HCT116 (cell line): Measurements from ENCODE around the gene CIZ1. TPM values are rescaled to one million over a fixed set of nuclear protein-coding genes. Genes with fewer than 3 reads are reported as not detected.

Experiments used
- ATAC-seq: fragments of 200-7000 bp; cut with Tn5 transposase; 2 replicates; pipeline ENCODE4 v1.9.1; 2020; ENCODE audit warnings: mild to moderate bottlenecking, moderate library complexity
- BruUV-seq: library from RNA; stranded (reverse); fragments of 400-500 nt; replicated peaks from 2 replicates; lab custom pipeline; 2021; lab: Mats Ljungman, UMichigan
- CTCF ChIA-PET: fragments of 300-600 bp; sonication (Branson Sonifier 250); formaldehyde crosslinking; loops from one replicate; lab custom pipeline; 2021; ENCODE audit warnings: antibody characterized with exemption; lab: Charles Lee
- POLR2A ChIA-PET: fragments of 300-600, 350-600 bp; sonication (Branson Sonifier 250); formaldehyde crosslinking; loops from one replicate; lab custom pipeline; 2021; ENCODE audit warnings: antibody characterized with exemption; lab: Charles Lee
- RAD21 ChIA-PET, 2 experiments: fragments of 300-600 bp; sonication (Branson Sonifier 250); formaldehyde crosslinking; loops; one replicate each; lab custom pipeline; 2023; ENCODE audit warnings: low total read pairs in 2 of 2; ENCODE audit not compliant: uncharacterized antibody in 2 of 2, unreplicated experiment in 2 of 2, low non-redundant PET in 1 of 2; lab: Charles Lee
- DNase-seq: peaks from one replicate; pipeline ENCODE4 v3.0.0-alpha.2; 2010; ENCODE audit warnings: low read depth, low spot score
- H2AFZ ChIP-seq: fragments of 200-600 bp; shearing (Covaris generic), sonication (generic); 2 replicates; pipeline ENCODE4 v1.6.1; 2017; ENCODE audit warnings: low read depth, mixed run types, mixed read lengths, antibody characterized with exemption, low read length; ENCODE audit not compliant: poor library complexity, severe bottlenecking
- H3K27ac ChIP-seq: 2 replicates; pipeline ENCODE4 v1.5.1; 2012; ENCODE audit warnings: low read depth, low read length
- H3K27me3 ChIP-seq: fragments of 200-600 bp; sonication (generic); 2 replicates; pipeline ENCODE4 v1.6.1; 2016; ENCODE audit warnings: mixed run types, low read length, mixed read lengths; ENCODE audit not compliant: insufficient read depth
- H3K36me3 ChIP-seq, 2 experiments: fragments of 200-500 bp in 1 of 2; fragments of 200-600 bp in 1 of 2; sonication (Bioruptor generic) in 1 of 2; sonication (generic) in 1 of 2; 2 replicates each; pipeline versions ENCODE4 v1.5.1 to v1.6.1; 2014 to 2016; ENCODE audit warnings: low read length in 2 of 2, inconsistent platforms in 1 of 2, mixed read lengths in 1 of 2, mixed run types in 1 of 2; ENCODE audit not compliant: insufficient read depth in 2 of 2, control insufficient read depth in 1 of 2
- H3K4me1 ChIP-seq, 2 experiments: fragments of 200-600 bp in 1 of 2; sonication (generic) in 1 of 2; 2 replicates each; pipeline versions ENCODE4 v1.5.1 to v1.6.1; 2012 to 2017; ENCODE audit warnings: low read length in 2 of 2, inconsistent platforms in 1 of 2, mild to moderate bottlenecking in 1 of 2, mixed read lengths in 1 of 2, mixed run types in 1 of 2, moderate library complexity in 1 of 2; ENCODE audit not compliant: insufficient read depth in 2 of 2, control insufficient read depth in 1 of 2
- H3K4me2 ChIP-seq: fragments of 200-600 bp; sonication (generic); 2 replicates; pipeline ENCODE4 v1.6.1; 2017; ENCODE audit warnings: mixed run types, low read length, mixed read lengths
- H3K4me3 ChIP-seq, 2 experiments: fragments of 200-600 bp in 1 of 2; sonication (generic) in 1 of 2; replicated peaks in 1 of 2; 2 replicates each; pipeline ENCODE4 v1.5.1; 2011 to 2016; ENCODE audit warnings: low read length in 2 of 2, control low read depth in 1 of 2, low read depth in 1 of 2, mild to moderate bottlenecking in 1 of 2, mixed read lengths in 1 of 2, mixed run types in 1 of 2
- H3K79me2 ChIP-seq: fragments of 200-600 bp; sonication (generic); 2 replicates; pipeline ENCODE4 v1.6.1; 2017; ENCODE audit warnings: mild to moderate bottlenecking, mixed run types, low read length, moderate library complexity, mixed read lengths; ENCODE audit not compliant: insufficient read depth
- H3K9ac ChIP-seq: fragments of 200-600 bp; sonication (generic); 2 replicates; pipeline ENCODE4 v1.6.1; 2016; ENCODE audit warnings: low read length, mixed read lengths
- H3K9me2 ChIP-seq: fragments of 200-600 bp; sonication (generic), shearing (Covaris generic); 2 replicates; pipeline ENCODE4 v1.6.1; 2017; ENCODE audit warnings: mixed run types, mild to moderate bottlenecking, moderate library complexity; ENCODE audit not compliant: insufficient read depth
- H3K9me3 ChIP-seq, 2 experiments: fragments of 200-500 bp in 1 of 2; fragments of 200-600 bp in 1 of 2; sonication (Bioruptor generic) in 1 of 2; sonication (generic) in 1 of 2; 2 replicates each; pipeline ENCODE4 v1.6.1; 2014 to 2017; ENCODE audit warnings: low read length in 2 of 2, mixed read lengths in 2 of 2, inconsistent platforms in 1 of 2, low read depth in 1 of 2, mild to moderate bottlenecking in 1 of 2, mixed run types in 1 of 2, moderate library complexity in 1 of 2; ENCODE audit not compliant: control insufficient read depth in 1 of 2, insufficient read depth in 1 of 2
- H4K20me1 ChIP-seq: fragments of 200-600 bp; sonication (generic), shearing (Covaris generic); 2 replicates; pipeline ENCODE4 v1.6.1; 2017; ENCODE audit warnings: mixed run types, mild to moderate bottlenecking, moderate library complexity; ENCODE audit not compliant: insufficient read depth
- CEBPB ChIP-seq: IDR thresholded peaks from 2 replicates; pipeline ENCODE4 v1.6.1; 2012; ENCODE audit warnings: low read depth
- EGR1 ChIP-seq: IDR thresholded peaks from 2 replicates; pipeline ENCODE4 v1.6.1; 2012; ENCODE audit warnings: low read depth
- ELF1 ChIP-seq: IDR thresholded peaks from 2 replicates; pipeline ENCODE4 v1.6.1; 2012; ENCODE audit warnings: low read depth, borderline replicate concordance
- JUND ChIP-seq: IDR thresholded peaks from 2 replicates; pipeline ENCODE4 v1.6.1; 2012
- POLR2AphosphoS5 ChIP-seq: IDR thresholded peaks from 2 replicates; pipeline ENCODE4 v1.6.1; 2011; ENCODE audit warnings: mild to moderate bottlenecking, low read depth, low read length, moderate library complexity
- RAD21 ChIP-seq: IDR thresholded peaks from 2 replicates; pipeline ENCODE4 v1.6.1; 2012; ENCODE audit warnings: low read depth, mild to moderate bottlenecking
- intact Hi-C: fragments of 100-400 bp; cut with micrococcal nuclease; formaldehyde crosslinking; loops from 2 replicates; pipeline ENCODE4 v1.10.0; 2022
- total RNA-seq: library from RNA; stranded (reverse); gene quantifications from one replicate; pipeline ENCODE4 v1.2.1, GENCODE V29; 2021; ENCODE audit not compliant: unreplicated experiment
- TF ChIP-seq, protein P1 (sequence below): IDR thresholded peaks from 2 replicates; pipeline ENCODE4 v1.6.1; 2012; ENCODE audit warnings: low read depth
- TF ChIP-seq, protein P2 (sequence below): IDR thresholded peaks from 2 replicates; pipeline ENCODE4 v1.6.1; 2011; ENCODE audit warnings: mild to moderate bottlenecking, low read length, moderate library complexity; ENCODE audit not compliant: insufficient replicate concordance; ENCODE audit errors: extremely low read depth
- TF ChIP-seq, protein P3 (sequence below), 3 experiments: fragments of 200-600 bp in 1 of 3; sonication (generic) in 1 of 3; IDR thresholded peaks in 2 of 3; conservative IDR thresholded peaks in 1 of 3; 2 replicates each; pipeline ENCODE4 v1.5.1; 2012 to 2017; ENCODE audit warnings: low read depth in 2 of 3, low read length in 2 of 3, antibody characterized with exemption in 1 of 3, borderline replicate concordance in 1 of 3, control low read depth in 1 of 3, mild to moderate bottlenecking in 1 of 3, mixed read lengths in 1 of 3, mixed run types in 1 of 3, moderate library complexity in 1 of 3; ENCODE audit not compliant: insufficient read depth in 1 of 3

The CIZ1 gene
- total RNA-seq, 1 experiment from 2014 or later = 144 TPM

DNA sequence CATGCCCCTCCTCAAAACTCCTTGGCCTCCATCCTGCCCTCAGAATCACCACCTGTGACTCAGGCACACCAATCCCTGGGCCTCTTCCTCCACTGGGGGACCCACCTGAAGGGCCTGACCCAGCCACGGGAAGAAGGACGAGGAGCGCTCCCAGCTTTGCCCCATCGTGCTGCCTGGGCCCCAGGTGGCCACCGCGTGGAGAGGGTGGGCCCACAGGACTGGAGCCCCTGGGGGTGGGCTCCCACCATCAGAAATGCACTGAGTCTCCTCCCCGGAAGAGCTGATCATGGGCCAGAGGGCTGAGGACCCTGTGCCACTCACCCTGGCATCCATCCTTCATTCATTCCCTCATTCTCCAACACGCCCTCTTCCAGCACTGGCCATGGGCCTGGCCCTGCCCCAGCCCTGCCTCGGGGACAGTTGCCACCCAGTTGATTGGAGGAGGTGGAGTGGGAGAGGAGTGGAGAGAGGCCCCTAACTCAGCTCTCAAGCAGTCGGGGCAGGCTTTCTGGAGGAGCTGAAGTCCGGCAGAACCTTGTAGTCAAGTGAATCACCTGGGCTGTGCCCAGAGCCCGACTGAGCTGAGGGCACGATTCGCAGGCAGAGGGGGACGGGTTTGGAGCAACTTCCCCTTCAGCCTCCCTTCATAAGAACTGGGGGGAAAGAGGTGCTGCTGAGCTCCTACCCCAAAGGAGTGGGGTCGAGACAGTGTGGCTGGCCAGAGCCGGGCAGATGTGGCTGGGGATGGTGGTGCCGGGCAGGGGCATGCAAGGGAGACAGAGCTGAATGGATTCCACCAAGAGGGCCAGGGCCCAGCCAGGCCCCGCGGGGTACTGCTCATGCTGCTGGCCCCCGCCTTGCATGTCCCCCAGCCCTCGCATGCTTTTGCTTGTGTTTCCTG is 41.4 kb upstream of the CIZ1 start:
- DNase-seq (no peak), ATAC-seq (0 out of 2 replicates have a peak, but pooled peaks have one; percentile 30)
- BruUV-seq = no TSS peak
- H3K36me3 ChIP-seq = no peaks in the 10 kb centered on the region
- no peaks in the 10 kb centered on the region for H4K20me1 ChIP-seq
- RAD21 ChIA-PET = no interaction called here
- H3K79me2 ChIP-seq = no peaks in the 10 kb centered on the region
- H3K9me3 ChIP-seq = no peaks in the 10 kb centered on the region
- intact Hi-C loops = no loop called here
- no peak overlapping the region for H3K4me3 ChIP-seq
- H2AFZ ChIP-seq = no peak overlapping the region
- POLR2A ChIA-PET = no interaction called here
- no peak overlapping the region for H3K4me2 ChIP-seq
- CTCF ChIA-PET = no interaction called here
- H3K4me1 ChIP-seq = no peaks in the 10 kb centered on the region
- H3K27ac ChIP-seq = no peak overlapping the region
- no peaks in the 10 kb centered on the region for H3K9me2 ChIP-seq
- TF ChIP-seq RAD21 = no peak
- no peak for TF ChIP-seq EGR1
- no peak for TF ChIP-seq CEBPB
- TF ChIP-seq, protein P1, sequence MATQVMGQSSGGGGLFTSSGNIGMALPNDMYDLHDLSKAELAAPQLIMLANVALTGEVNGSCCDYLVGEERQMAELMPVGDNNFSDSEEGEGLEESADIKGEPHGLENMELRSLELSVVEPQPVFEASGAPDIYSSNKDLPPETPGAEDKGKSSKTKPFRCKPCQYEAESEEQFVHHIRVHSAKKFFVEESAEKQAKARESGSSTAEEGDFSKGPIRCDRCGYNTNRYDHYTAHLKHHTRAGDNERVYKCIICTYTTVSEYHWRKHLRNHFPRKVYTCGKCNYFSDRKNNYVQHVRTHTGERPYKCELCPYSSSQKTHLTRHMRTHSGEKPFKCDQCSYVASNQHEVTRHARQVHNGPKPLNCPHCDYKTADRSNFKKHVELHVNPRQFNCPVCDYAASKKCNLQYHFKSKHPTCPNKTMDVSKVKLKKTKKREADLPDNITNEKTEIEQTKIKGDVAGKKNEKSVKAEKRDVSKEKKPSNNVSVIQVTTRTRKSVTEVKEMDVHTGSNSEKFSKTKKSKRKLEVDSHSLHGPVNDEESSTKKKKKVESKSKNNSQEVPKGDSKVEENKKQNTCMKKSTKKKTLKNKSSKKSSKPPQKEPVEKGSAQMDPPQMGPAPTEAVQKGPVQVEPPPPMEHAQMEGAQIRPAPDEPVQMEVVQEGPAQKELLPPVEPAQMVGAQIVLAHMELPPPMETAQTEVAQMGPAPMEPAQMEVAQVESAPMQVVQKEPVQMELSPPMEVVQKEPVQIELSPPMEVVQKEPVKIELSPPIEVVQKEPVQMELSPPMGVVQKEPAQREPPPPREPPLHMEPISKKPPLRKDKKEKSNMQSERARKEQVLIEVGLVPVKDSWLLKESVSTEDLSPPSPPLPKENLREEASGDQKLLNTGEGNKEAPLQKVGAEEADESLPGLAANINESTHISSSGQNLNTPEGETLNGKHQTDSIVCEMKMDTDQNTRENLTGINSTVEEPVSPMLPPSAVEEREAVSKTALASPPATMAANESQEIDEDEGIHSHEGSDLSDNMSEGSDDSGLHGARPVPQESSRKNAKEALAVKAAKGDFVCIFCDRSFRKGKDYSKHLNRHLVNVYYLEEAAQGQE = no peak
- no peak for TF ChIP-seq POLR2AphosphoS5
- TF ChIP-seq ELF1 = no peak
- TF ChIP-seq, protein P2, sequence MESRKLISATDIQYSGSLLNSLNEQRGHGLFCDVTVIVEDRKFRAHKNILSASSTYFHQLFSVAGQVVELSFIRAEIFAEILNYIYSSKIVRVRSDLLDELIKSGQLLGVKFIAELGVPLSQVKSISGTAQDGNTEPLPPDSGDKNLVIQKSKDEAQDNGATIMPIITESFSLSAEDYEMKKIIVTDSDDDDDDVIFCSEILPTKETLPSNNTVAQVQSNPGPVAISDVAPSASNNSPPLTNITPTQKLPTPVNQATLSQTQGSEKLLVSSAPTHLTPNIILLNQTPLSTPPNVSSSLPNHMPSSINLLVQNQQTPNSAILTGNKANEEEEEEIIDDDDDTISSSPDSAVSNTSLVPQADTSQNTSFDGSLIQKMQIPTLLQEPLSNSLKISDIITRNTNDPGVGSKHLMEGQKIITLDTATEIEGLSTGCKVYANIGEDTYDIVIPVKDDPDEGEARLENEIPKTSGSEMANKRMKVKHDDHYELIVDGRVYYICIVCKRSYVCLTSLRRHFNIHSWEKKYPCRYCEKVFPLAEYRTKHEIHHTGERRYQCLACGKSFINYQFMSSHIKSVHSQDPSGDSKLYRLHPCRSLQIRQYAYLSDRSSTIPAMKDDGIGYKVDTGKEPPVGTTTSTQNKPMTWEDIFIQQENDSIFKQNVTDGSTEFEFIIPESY = no peak
- no peak for TF ChIP-seq JUND
- TF ChIP-seq, protein P3, sequence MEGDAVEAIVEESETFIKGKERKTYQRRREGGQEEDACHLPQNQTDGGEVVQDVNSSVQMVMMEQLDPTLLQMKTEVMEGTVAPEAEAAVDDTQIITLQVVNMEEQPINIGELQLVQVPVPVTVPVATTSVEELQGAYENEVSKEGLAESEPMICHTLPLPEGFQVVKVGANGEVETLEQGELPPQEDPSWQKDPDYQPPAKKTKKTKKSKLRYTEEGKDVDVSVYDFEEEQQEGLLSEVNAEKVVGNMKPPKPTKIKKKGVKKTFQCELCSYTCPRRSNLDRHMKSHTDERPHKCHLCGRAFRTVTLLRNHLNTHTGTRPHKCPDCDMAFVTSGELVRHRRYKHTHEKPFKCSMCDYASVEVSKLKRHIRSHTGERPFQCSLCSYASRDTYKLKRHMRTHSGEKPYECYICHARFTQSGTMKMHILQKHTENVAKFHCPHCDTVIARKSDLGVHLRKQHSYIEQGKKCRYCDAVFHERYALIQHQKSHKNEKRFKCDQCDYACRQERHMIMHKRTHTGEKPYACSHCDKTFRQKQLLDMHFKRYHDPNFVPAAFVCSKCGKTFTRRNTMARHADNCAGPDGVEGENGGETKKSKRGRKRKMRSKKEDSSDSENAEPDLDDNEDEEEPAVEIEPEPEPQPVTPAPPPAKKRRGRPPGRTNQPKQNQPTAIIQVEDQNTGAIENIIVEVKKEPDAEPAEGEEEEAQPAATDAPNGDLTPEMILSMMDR (IDR thresholded peaks at IDR 0.05 in 2 of 3, conservative IDR thresholded peaks at IDR 0.05 in 1 of 3; ENCODE audit: borderline replicate concordance in 1 of 3, insufficient read depth in 1 of 3, low read depth in 2 of 3, low read length in 2 of 3) = no peak
- no peak overlapping the region for H3K9ac ChIP-seq
- H3K27me3 ChIP-seq = no peaks in the 10 kb centered on the region
